HepG2 (cell line): ENCODE results near the gene TPX2. TPM values are rescaled to one million over a fixed set of nuclear protein-coding genes. Genes with fewer than 3 reads are reported as not detected.
A peak's percentile ranks its signal among the peaks of the same experiment; 100 is the strongest.

Experiments
- FOSL2 ChIP-seq: sonication (generic); formaldehyde crosslinking; IDR thresholded peaks from 2 replicates; pipeline ENCODE4 v1.4.0; 2020; ENCODE audit warnings: missing genetic modification reagents
- HOXA3 ChIP-seq: sonication (generic); formaldehyde crosslinking; IDR thresholded peaks from 2 replicates; pipeline ENCODE4 v1.5.0; 2020; ENCODE audit warnings: missing genetic modification reagents
- NKX3-1 ChIP-seq: sonication (generic); formaldehyde crosslinking; IDR thresholded peaks from 2 replicates; pipeline ENCODE4 v1.5.0; 2020; ENCODE audit warnings: missing genetic modification reagents
- ZBTB21 ChIP-seq: sonication (generic); formaldehyde crosslinking; IDR thresholded peaks from 2 replicates; pipeline ENCODE4 v1.4.0; 2020; ENCODE audit warnings: missing genetic modification reagents
- ZNF354B ChIP-seq: sonication (generic); formaldehyde crosslinking; IDR thresholded peaks from 2 replicates; pipeline ENCODE4 v1.8.0; 2022; ENCODE audit warnings: mild to moderate bottlenecking, missing genetic modification reagents
- polyA plus RNA-seq, 8 experiments: library from polyadenylated mRNA; depleted of rRNA in 3 of 8; stranded (reverse) in 7 of 8; unstranded in 1 of 8; fragments of >200 nt; fragmentation: Illumina TruSeq in 4 of 8; extraction: Trizol in 4 of 8; gene quantifications; 2 replicates each; pipeline versions ENCODE4 v1.2.1 to v1.2.3, GENCODE V29; 2011 to 2016; ENCODE audit warnings: low read depth in 4 of 8, missing spikeins in 1 of 8, mixed read lengths in 1 of 8; ENCODE audit not compliant: insufficient read depth in 1 of 8
- total RNA-seq, 5 experiments: library from RNA; depleted of rRNA; stranded (reverse); fragments of >200 nt; fragmentation: Illumina TruSeq; extraction: Trizol; gene quantifications; 2 replicates each; pipeline ENCODE4 v1.2.3, GENCODE V29; 2016; ENCODE audit warnings: low read depth in 1 of 5
- TF ChIP-seq, protein P1 (sequence below): sonication (generic); formaldehyde crosslinking; IDR thresholded peaks from 2 replicates; pipeline ENCODE4 v1.4.0; 2020; ENCODE audit warnings: mild to moderate bottlenecking, missing genetic modification reagents
- TF ChIP-seq, protein P2 (sequence below), 2 experiments: sonication (generic) in 1 of 2; formaldehyde crosslinking in 1 of 2; IDR thresholded peaks; 2 replicates each; pipeline versions ENCODE4 v1.4.0 to v1.6.1; 2018 to 2020; ENCODE audit warnings: missing genetic modification reagents in 2 of 2, borderline replicate concordance in 1 of 2, low read depth in 1 of 2, mild to moderate bottlenecking in 1 of 2, missing biosample characterization in 1 of 2
- TF ChIP-seq, protein P3 (sequence below): sonication (generic); IDR thresholded peaks from 2 replicates; pipeline ENCODE4 v1.6.1; 2016; ENCODE audit warnings: low read depth, borderline replicate concordance
- TF ChIP-seq, protein P4 (sequence below), 2 experiments: fragments of 450-650 bp in 1 of 2; sonication (generic) in 1 of 2; formaldehyde crosslinking in 1 of 2; IDR thresholded peaks; 2 replicates each; pipeline versions ENCODE4 v1.6.1 to v1.8.0; 2016 to 2022; ENCODE audit warnings: antibody characterized with exemption in 1 of 2, mild to moderate bottlenecking in 1 of 2, missing genetic modification reagents in 1 of 2

The TPX2 gene
- total and polyA plus RNA-seq, 2 of the 13 experiments (the other 11 are each of a cell fraction or from before 2014, with no cell fraction given), result 34.3 to 124 TPM

- TF ChIP-seq, protein P1, sequence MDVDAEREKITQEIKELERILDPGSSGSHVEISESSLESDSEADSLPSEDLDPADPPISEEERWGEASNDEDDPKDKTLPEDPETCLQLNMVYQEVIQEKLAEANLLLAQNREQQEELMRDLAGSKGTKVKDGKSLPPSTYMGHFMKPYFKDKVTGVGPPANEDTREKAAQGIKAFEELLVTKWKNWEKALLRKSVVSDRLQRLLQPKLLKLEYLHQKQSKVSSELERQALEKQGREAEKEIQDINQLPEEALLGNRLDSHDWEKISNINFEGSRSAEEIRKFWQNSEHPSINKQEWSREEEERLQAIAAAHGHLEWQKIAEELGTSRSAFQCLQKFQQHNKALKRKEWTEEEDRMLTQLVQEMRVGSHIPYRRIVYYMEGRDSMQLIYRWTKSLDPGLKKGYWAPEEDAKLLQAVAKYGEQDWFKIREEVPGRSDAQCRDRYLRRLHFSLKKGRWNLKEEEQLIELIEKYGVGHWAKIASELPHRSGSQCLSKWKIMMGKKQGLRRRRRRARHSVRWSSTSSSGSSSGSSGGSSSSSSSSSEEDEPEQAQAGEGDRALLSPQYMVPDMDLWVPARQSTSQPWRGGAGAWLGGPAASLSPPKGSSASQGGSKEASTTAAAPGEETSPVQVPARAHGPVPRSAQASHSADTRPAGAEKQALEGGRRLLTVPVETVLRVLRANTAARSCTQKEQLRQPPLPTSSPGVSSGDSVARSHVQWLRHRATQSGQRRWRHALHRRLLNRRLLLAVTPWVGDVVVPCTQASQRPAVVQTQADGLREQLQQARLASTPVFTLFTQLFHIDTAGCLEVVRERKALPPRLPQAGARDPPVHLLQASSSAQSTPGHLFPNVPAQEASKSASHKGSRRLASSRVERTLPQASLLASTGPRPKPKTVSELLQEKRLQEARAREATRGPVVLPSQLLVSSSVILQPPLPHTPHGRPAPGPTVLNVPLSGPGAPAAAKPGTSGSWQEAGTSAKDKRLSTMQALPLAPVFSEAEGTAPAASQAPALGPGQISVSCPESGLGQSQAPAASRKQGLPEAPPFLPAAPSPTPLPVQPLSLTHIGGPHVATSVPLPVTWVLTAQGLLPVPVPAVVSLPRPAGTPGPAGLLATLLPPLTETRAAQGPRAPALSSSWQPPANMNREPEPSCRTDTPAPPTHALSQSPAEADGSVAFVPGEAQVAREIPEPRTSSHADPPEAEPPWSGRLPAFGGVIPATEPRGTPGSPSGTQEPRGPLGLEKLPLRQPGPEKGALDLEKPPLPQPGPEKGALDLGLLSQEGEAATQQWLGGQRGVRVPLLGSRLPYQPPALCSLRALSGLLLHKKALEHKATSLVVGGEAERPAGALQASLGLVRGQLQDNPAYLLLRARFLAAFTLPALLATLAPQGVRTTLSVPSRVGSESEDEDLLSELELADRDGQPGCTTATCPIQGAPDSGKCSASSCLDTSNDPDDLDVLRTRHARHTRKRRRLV, result peak; percentile 57; the same call in 1 of the 2 replicates
- TF ChIP-seq HOXA3 (CRISPR knock-in tag) (peak; percentile 99), ZBTB21 (CRISPR knock-in tag) (peak; percentile 93), FOSL2 (peak; percentile 100), NKX3-1 (CRISPR knock-in tag) (peak; percentile 54; the same call in 1 of the 2 replicates), ZNF354B (CRISPR knock-in tag) (0 out of 2 replicates have a peak, but pooled peaks have one; percentile 92)
- TF ChIP-seq, protein P2, sequence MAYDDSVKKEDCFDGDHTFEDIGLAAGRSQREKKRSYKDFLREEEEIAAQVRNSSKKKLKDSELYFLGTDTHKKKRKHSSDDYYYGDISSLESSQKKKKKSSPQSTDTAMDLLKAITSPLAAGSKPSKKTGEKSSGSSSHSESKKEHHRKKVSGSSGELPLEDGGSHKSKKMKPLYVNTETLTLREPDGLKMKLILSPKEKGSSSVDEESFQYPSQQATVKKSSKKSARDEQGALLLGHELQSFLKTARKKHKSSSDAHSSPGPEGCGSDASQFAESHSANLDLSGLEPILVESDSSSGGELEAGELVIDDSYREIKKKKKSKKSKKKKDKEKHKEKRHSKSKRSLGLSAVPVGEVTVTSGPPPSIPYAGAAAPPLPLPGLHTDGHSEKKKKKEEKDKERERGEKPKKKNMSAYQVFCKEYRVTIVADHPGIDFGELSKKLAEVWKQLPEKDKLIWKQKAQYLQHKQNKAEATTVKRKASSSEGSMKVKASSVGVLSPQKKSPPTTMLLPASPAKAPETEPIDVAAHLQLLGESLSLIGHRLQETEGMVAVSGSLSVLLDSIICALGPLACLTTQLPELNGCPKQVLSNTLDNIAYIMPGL (CRISPR knock-in tag; IDR thresholded peaks at IDR 0.05; ENCODE audit: borderline replicate concordance in 1 of 2, low read depth in 1 of 2), result peak; percentile 50 to 90; a peak in 2 of 4 replicates
- TF ChIP-seq, protein P3, sequence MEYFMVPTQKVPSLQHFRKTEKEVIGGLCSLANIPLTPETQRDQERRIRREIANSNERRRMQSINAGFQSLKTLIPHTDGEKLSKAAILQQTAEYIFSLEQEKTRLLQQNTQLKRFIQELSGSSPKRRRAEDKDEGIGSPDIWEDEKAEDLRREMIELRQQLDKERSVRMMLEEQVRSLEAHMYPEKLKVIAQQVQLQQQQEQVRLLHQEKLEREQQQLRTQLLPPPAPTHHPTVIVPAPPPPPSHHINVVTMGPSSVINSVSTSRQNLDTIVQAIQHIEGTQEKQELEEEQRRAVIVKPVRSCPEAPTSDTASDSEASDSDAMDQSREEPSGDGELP, result peak; percentile 88; the same call in 1 of the 2 replicates
- TF ChIP-seq, protein P4, sequence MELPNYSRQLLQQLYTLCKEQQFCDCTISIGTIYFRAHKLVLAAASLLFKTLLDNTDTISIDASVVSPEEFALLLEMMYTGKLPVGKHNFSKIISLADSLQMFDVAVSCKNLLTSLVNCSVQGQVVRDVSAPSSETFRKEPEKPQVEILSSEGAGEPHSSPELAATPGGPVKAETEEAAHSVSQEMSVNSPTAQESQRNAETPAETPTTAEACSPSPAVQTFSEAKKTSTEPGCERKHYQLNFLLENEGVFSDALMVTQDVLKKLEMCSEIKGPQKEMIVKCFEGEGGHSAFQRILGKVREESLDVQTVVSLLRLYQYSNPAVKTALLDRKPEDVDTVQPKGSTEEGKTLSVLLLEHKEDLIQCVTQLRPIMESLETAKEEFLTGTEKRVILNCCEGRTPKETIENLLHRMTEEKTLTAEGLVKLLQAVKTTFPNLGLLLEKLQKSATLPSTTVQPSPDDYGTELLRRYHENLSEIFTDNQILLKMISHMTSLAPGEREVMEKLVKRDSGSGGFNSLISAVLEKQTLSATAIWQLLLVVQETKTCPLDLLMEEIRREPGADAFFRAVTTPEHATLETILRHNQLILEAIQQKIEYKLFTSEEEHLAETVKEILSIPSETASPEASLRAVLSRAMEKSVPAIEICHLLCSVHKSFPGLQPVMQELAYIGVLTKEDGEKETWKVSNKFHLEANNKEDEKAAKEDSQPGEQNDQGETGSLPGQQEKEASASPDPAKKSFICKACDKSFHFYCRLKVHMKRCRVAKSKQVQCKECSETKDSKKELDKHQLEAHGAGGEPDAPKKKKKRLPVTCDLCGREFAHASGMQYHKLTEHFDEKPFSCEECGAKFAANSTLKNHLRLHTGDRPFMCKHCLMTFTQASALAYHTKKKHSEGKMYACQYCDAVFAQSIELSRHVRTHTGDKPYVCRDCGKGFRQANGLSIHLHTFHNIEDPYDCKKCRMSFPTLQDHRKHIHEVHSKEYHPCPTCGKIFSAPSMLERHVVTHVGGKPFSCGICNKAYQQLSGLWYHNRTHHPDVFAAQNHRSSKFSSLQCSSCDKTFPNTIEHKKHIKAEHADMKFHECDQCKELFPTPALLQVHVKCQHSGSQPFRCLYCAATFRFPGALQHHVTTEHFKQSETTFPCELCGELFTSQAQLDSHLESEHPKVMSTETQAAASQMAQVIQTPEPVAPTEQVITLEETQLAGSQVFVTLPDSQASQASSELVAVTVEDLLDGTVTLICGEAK (IDR thresholded peaks at IDR 0.05), result no peak
- TF ChIP-seq, protein P4 (CRISPR knock-in tag; IDR thresholded peaks at IDR 0.05), result peak; percentile 93
Measured at GRCh38 chr20:31695849-31696804, 43.0 kb upstream of the TPX2 start (continued).
